Heart right ventricle (tissue), 16 donors: Measurements from ENCODE around the gene CDK13. TPM values are rescaled to one million over a fixed set of nuclear protein-coding genes. Genes with fewer than 3 reads are reported as not detected.

Experiments
- ATAC-seq, 8 donors: fragments of 200-7000 bp; cut with Tn5 transposase; one replicate each; pipeline ENCODE4 v1.9.1; 2020; ENCODE audit warnings: mild to moderate bottlenecking in 8 of 8, moderate library complexity in 8 of 8, moderate number of reproducible peaks in 1 of 8
- DNase-seq, 2 donors: peaks; one replicate each; pipeline ENCODE4 v3.0.0-alpha.2; 2020
- H3K27ac ChIP-seq, 10 donors: fragments of 200-600 bp; sonication (generic) in 2 of 10; one replicate each; pipeline versions ENCODE4 v1.5.0 to v1.8.0; 2020 to 2022; ENCODE audit warnings: mild to moderate bottlenecking in 3 of 10
- H3K27me3 ChIP-seq, 7 donors: fragments of 200-600 bp; one replicate each; pipeline ENCODE4 v1.8.0; 2021 to 2022; ENCODE audit warnings: mild to moderate bottlenecking in 2 of 7
- H3K36me3 ChIP-seq, 9 donors: fragments of 200-600 bp; sonication (generic) in 1 of 9; one replicate each; pipeline versions ENCODE4 v1.5.0 to v1.8.0; 2020 to 2022; ENCODE audit warnings: mild to moderate bottlenecking in 2 of 9
- H3K4me1 ChIP-seq, 9 donors: fragments of 200-600 bp; sonication (generic) in 1 of 9; one replicate each; pipeline versions ENCODE4 v1.5.0 to v1.8.0; 2020 to 2022; ENCODE audit warnings: mild to moderate bottlenecking in 4 of 9
- H3K4me3 ChIP-seq, 10 donors: fragments of 200-600 bp; sonication (generic) in 2 of 10; one replicate each; pipeline versions ENCODE4 v1.5.0 to v1.8.0; 2020 to 2022; ENCODE audit warnings: mild to moderate bottlenecking in 7 of 10, moderate library complexity in 2 of 10
- H3K9me3 ChIP-seq, 11 donors: fragments of 200-600 bp in 10 of 11; sonication (generic) in 2 of 11; one replicate each; pipeline versions ENCODE4 v1.5.0 to v1.8.0; 2013 to 2022; ENCODE audit warnings: mild to moderate bottlenecking in 2 of 11, control low read depth in 1 of 11, moderate library complexity in 1 of 11
- CTCF ChIP-seq, 9 donors: fragments of 200-600 bp; sonication (generic) in 2 of 9; IDR thresholded peaks; one replicate each; pipeline versions ENCODE4 v1.5.0 to v1.8.0; 2021 to 2022; ENCODE audit warnings: antibody characterized with exemption in 9 of 9, mild to moderate bottlenecking in 5 of 9, moderate library complexity in 1 of 9
- WGBS, 2 donors: extraction: QIAGEN DNeasy Blood & Tissue Kit; methylation state at CpG; one replicate each; pipeline ENCODE4 v1.1.7; 2013; ENCODE audit warnings: inconsistent platforms in 1 of 2; 5-methylcytosine and 5-hydroxymethylcytosine counted together
- intact Hi-C, 10 donors: fragments of 100-400 bp; cut with DNase I; formaldehyde crosslinking; loops; one replicate each; pipeline versions ENCODE4 v1.11.1 to v1.14.2; 2022
- polyA plus RNA-seq, 2 donors: library from polyadenylated mRNA; stranded (reverse); fragments of 200-250 nt; gene quantifications; one replicate each; pipeline ENCODE4 v1.2.3, GENCODE V29; 2013
- total RNA-seq, 10 donors: library from RNA; stranded (reverse); fragmentation: NEBNext Ultra II Directional in 3 of 10; extraction: Animal tissue kit (Norgen Biotek cat#: 25700) in 3 of 10; gene quantifications; one replicate each; pipeline versions ENCODE4 v1.2.1 to v1.2.4, GENCODE V29; 2021 to 2023
- donor health status: Arrhythmogenic right ventricular cardiomyopathy.
- donor health status: ischemic (EF 13 %, LVEDD 7.1; RV severe dilation, severe dysfunction).
- donor health status: healthy with polysubstance abuse.
- donor health status: DM: no; HTN: yes; CAD: no.
- donor health status: DM: no; HTN: no; CAD: no.
- donor health status: ischemic (EF 25% LVEDD 6.9; RV normal size, moderate dysfunction).
- donor health status: ischemic (EF 25% LVEDD 5.7; RV mildly dilated, moderate dysfunction).
- donor health status: healthy.
- donor health status: DM: yes; HTN: yes; CAD: no.
- donor health status: Ischemic cardiomyopathy.
- donor health status: ischemic (EF 35%, LVEDD 5.7; RV mildly dilated, moderate dysfunction).
- donor health status: nonischemic (EF 11% LVEDD 7.7; RV severe dilation, severe dysfunction).
- donor health status: DM: yes; HTN: yes; CAD: no.
- donor health status: PGD.
- donor health status: ischemic (EF 29% LVEDD 5.4; RV normal size, mild dysfunction).
- donor health status: nonischemic (EF 23%, LVEDD 6.1; RV moderate dilation, normal function).

The CDK13 gene
- total and polyA plus RNA-seq, 12 donors: 10.2 to 28.8 (median 22.4) TPM

GRCh38 chr7:40041456-40041855 is 91.4 kb downstream of the CDK13 start:
- peaks cover 0 to 11% (median 0%) of the 10 kb centered on the region in 9 donors for H3K4me1 ChIP-seq
- WGBS, 2 donors: 96 to 97% methylated on average over 2 of the region's 2 CpGs
- no peak overlapping the region for H3K27ac ChIP-seq
- no peak for ATAC-seq
- peaks cover 0 to 10% (median 0%) of the 10 kb centered on the region in 11 donors for H3K9me3 ChIP-seq
- intact Hi-C loops: no loop called here
- H3K4me3 ChIP-seq: no peak overlapping the region
- H3K27me3 ChIP-seq: no peaks in the 10 kb centered on the region
- no peak for TF ChIP-seq CTCF (IDR thresholded peaks at IDR 0.05)
- no peak for DNase-seq
- H3K36me3 ChIP-seq: peaks cover 0 to 60% (median 0%) of the 10 kb centered on the region in 9 donors

DNA sequence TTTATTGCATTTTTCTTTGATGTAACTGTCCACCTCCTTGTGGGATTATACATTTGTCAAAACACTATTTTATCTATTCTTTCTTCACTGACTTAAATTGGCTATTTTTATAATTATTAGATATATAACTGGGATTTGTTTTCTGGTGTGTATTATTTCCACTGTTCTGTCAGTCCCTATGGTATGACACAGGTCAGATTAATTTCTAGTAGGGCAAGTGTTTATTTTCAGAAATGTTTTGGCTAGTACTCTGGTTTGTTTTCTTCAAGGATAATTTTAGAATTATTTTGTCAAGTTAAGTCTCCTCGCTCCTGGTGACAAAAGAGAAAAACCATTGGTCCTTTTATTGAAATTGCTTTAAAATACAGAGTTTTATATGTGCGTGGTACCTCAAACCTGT is 93.1 kb downstream of the CDK13 start:
- intact Hi-C loops: no loop called here
- Histone ChIP-seq H3K27me3 (no peaks in the 10 kb centered on the region), H3K4me3 (no peak overlapping the region), H3K4me1 (peaks cover 0 to 11% (median 0%) of the 10 kb centered on the region in 9 donors), H3K9me3 (no peaks in the 10 kb centered on the region), H3K36me3 (peaks cover 0 to 66% (median 0%) of the 10 kb centered on the region in 9 donors), H3K27ac (no peak overlapping the region)
- ATAC-seq: peak in 1 of 8 donors; percentile 62
- WGBS, 2 donors: 77% methylated on average over 2 of the region's 2 CpGs
- DNase-seq: no peak
- TF ChIP-seq CTCF (IDR thresholded peaks at IDR 0.05): no peak

GRCh38 chr7:40047661-40048060 is 97.6 kb downstream of the CDK13 start:
- 86 to 100% methylated on average over 1 of the region's 1 CpG for WGBS, 2 donors
- no peak overlapping the region for H3K4me3 ChIP-seq
- H3K27me3 ChIP-seq: no peaks in the 10 kb centered on the region
- no peak for ATAC-seq
- TF ChIP-seq CTCF (IDR thresholded peaks at IDR 0.05): peak in 1 of 9 donors; percentile 5
- H3K27ac ChIP-seq: no peak overlapping the region
- peaks cover 0 to 55% (median 0%) of the 10 kb centered on the region in 9 donors for H3K36me3 ChIP-seq
- H3K4me1 ChIP-seq: peaks cover 0 to 14% (median 0%) of the 10 kb centered on the region in 9 donors
- no peak for DNase-seq
- intact Hi-C loops: no loop called here
- H3K9me3 ChIP-seq: no peaks in the 10 kb centered on the region

DNA sequence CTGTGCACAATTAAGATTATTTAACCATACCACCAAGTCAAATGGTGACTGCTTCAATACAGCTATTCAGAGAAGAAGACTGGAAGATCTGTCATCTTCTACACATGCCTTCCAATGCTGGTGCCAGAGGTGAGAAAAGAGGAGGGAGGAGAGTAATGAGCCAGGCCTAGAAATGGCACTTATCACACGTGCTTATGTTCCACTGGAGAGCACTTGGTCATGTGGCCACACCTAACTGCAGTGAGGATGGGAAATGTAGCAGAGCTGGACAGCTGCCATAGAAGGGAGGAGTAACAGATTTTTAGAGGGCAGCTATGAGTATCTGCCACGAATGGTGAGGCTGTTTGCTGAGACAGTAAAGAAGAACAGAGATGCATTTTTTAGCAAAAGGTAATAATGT is 107.2 kb downstream of the CDK13 start:
- H3K9me3 ChIP-seq: no peaks in the 10 kb centered on the region
- no peak overlapping the region for H3K4me3 ChIP-seq
- ATAC-seq: peak in 7 of 8 donors; percentile 38 to 83 (median 79)
- no peak overlapping the region for H3K27ac ChIP-seq
- 4 to 16% methylated on average over 2 of the region's 2 CpGs for WGBS, 2 donors
- DNase-seq: peak in 1 of 2 donors; percentile 55
- no peaks in the 10 kb centered on the region for H3K27me3 ChIP-seq
- no peak for TF ChIP-seq CTCF (IDR thresholded peaks at IDR 0.05)
- H3K36me3 ChIP-seq: peaks cover 0 to 53% (median 3%) of the 10 kb centered on the region in 9 donors
- peaks cover 0 to 23% (median 8%) of the 10 kb centered on the region in 9 donors for H3K4me1 ChIP-seq
- intact Hi-C loops: loop anchor here in 2 of 10 donors (10.0 kb wide), 2 partner anchors 472 to 482 kb away; no protein-coding TSS in a partner anchor
